H9 (cell line): ENCODE results near the gene ST8SIA6. TPM values are rescaled to one million over a fixed set of nuclear protein-coding genes. Genes with fewer than 3 reads are reported as not detected.

ENCODE experiments used
- DNase-seq: peaks from one replicate; pipeline ENCODE4 v3.0.0-alpha.2; 2017
- H2AFZ ChIP-seq: one replicate; pipeline ENCODE4 v1.6.1; 2013; ENCODE audit warnings: mild to moderate bottlenecking, low read length, control low read depth, moderate library complexity
- H2AK5ac ChIP-seq: 2 replicates; pipeline ENCODE4 v1.6.1; 2013; ENCODE audit warnings: low read length, control low read depth, mixed read lengths; ENCODE audit not compliant: insufficient read length
- H2BK120ac ChIP-seq: one replicate; pipeline ENCODE4 v1.6.1; 2013; ENCODE audit warnings: low read depth, mild to moderate bottlenecking, low read length, control low read depth, inconsistent platforms; ENCODE audit not compliant: poor library complexity, severe bottlenecking
- H2BK12ac ChIP-seq: 2 replicates; pipeline ENCODE4 v1.6.1; 2013; ENCODE audit warnings: low read length, control low read depth, mixed read lengths, low read depth; ENCODE audit not compliant: insufficient read length
- H2BK15ac ChIP-seq: 2 replicates; pipeline ENCODE4 v1.6.1; 2013; ENCODE audit warnings: low read depth, low read length, control low read depth
- H2BK20ac ChIP-seq: one replicate; pipeline ENCODE4 v1.6.1; 2013; ENCODE audit warnings: low read depth, mild to moderate bottlenecking, low read length, control low read depth, inconsistent platforms; ENCODE audit not compliant: poor library complexity, severe bottlenecking
- H2BK5ac ChIP-seq: 2 replicates; pipeline ENCODE4 v1.6.1; 2013; ENCODE audit warnings: low read length, control low read depth, mixed read lengths; ENCODE audit not compliant: insufficient read length
- H3K14ac ChIP-seq: 2 replicates; pipeline ENCODE4 v1.6.1; 2013; ENCODE audit warnings: low read length, control low read depth; ENCODE audit not compliant: insufficient read depth
- H3K18ac ChIP-seq: 2 replicates; pipeline ENCODE4 v1.6.1; 2013; ENCODE audit warnings: low read depth, mild to moderate bottlenecking, mixed read lengths, low read length, control low read depth; ENCODE audit not compliant: insufficient read length
- H3K23ac ChIP-seq: 2 replicates; pipeline ENCODE4 v1.6.1; 2013; ENCODE audit warnings: low read length, control low read depth, mixed read lengths, low read depth; ENCODE audit not compliant: insufficient read length
- H3K23me2 ChIP-seq: 2 replicates; pipeline ENCODE4 v1.6.1; 2013; ENCODE audit warnings: low read depth, mild to moderate bottlenecking, mixed read lengths, low read length, control low read depth; ENCODE audit not compliant: insufficient read length, poor library complexity, severe bottlenecking
- H3K27ac ChIP-seq: 2 replicates; pipeline ENCODE4 v1.5.1; 2013; ENCODE audit warnings: low read length, control low read depth, mixed read lengths, low read depth; ENCODE audit not compliant: insufficient read length
- H3K27me3 ChIP-seq: 2 replicates; pipeline ENCODE4 v1.6.1; 2013; ENCODE audit warnings: low read length, control low read depth, inconsistent platforms; ENCODE audit not compliant: insufficient read depth
- H3K4ac ChIP-seq: 2 replicates; pipeline ENCODE4 v1.6.1; 2013; ENCODE audit warnings: low read depth, mild to moderate bottlenecking, control low read depth, inconsistent platforms, low read length, moderate library complexity
- H3K4me1 ChIP-seq: 2 replicates; pipeline ENCODE4 v1.6.1; 2013; ENCODE audit warnings: low read length, control low read depth, inconsistent platforms; ENCODE audit not compliant: insufficient read depth
- H3K4me2 ChIP-seq: 2 replicates; pipeline ENCODE4 v1.6.1; 2013; ENCODE audit warnings: low read length, control low read depth, mixed read lengths; ENCODE audit not compliant: insufficient read length, insufficient read depth
- H3K56ac ChIP-seq: 2 replicates; pipeline ENCODE4 v1.6.1; 2013; ENCODE audit warnings: low read depth, mild to moderate bottlenecking, mixed read lengths, low read length, control low read depth; ENCODE audit not compliant: insufficient read length
- H3K79me1 ChIP-seq: 2 replicates; pipeline ENCODE4 v1.6.1; 2013; ENCODE audit warnings: low read depth, mild to moderate bottlenecking, moderate library complexity, low read length, control low read depth, inconsistent platforms; ENCODE audit not compliant: insufficient read depth, poor library complexity, severe bottlenecking
- H3K79me2 ChIP-seq: 2 replicates; pipeline ENCODE4 v1.6.1; 2013; ENCODE audit warnings: low read length, control low read depth, inconsistent platforms; ENCODE audit not compliant: insufficient read depth
- H3K9ac ChIP-seq: 2 replicates; pipeline ENCODE4 v1.6.1; 2013; ENCODE audit warnings: low read length, control low read depth, mixed read lengths; ENCODE audit not compliant: insufficient read length; ENCODE audit errors: extremely low read depth
- H3K9me3 ChIP-seq: one replicate; pipeline ENCODE4 v1.6.1; 2013; ENCODE audit warnings: low read depth, low read length, inconsistent platforms; ENCODE audit not compliant: control insufficient read depth
- H3T11ph ChIP-seq: one replicate; pipeline ENCODE4 v1.6.1; 2013; ENCODE audit warnings: mild to moderate bottlenecking, low read length, control low read depth, inconsistent platforms
- H4K20me1 ChIP-seq: one replicate; pipeline ENCODE4 v1.6.1; 2013; ENCODE audit not compliant: control insufficient read depth, insufficient read length, insufficient read depth
- H4K5ac ChIP-seq: 2 replicates; pipeline ENCODE4 v1.6.1; 2013; ENCODE audit warnings: low read depth, mild to moderate bottlenecking, mixed read lengths, low read length, control low read depth; ENCODE audit not compliant: insufficient read length
- H4K8ac ChIP-seq: replicated peaks from 2 replicates; pipeline ENCODE4 v1.6.1; 2013; ENCODE audit warnings: low read length, control low read depth, mixed read lengths, low read depth; ENCODE audit not compliant: insufficient read length
- H4K91ac ChIP-seq: 2 replicates; pipeline ENCODE4 v1.6.1; 2013; ENCODE audit warnings: low read depth, mild to moderate bottlenecking, moderate library complexity, mixed read lengths, low read length, control low read depth; ENCODE audit not compliant: insufficient read length
- H3K27ac Mint-ChIP-seq, 3 experiments: 2 replicates in 2 of 3; 3 replicates in 1 of 3; pipeline ENCODE4 v1.8.0; 2020 to 2021; ENCODE audit warnings: mixed read lengths in 3 of 3, mild to moderate bottlenecking in 1 of 3, moderate library complexity in 1 of 3
- H3K27me3 Mint-ChIP-seq: 2 replicates; pipeline ENCODE4 v1.8.0; 2021; ENCODE audit warnings: low read depth, mild to moderate bottlenecking, moderate library complexity, mixed read lengths
- H3K36me3 Mint-ChIP-seq, 3 experiments: 2 replicates in 2 of 3; 3 replicates in 1 of 3; pipeline ENCODE4 v1.8.0; 2020 to 2021; ENCODE audit warnings: low read depth in 3 of 3, mixed read lengths in 3 of 3; ENCODE audit not compliant: insufficient read depth in 1 of 3
- H3K4me1 Mint-ChIP-seq, 2 experiments: 2 replicates each; pipeline ENCODE4 v1.8.0; 2020; ENCODE audit warnings: mixed read lengths in 2 of 2
- H3K4me3 Mint-ChIP-seq, 2 experiments: 2 replicates in 1 of 2; 3 replicates in 1 of 2; pipeline ENCODE4 v1.8.0; 2020 to 2021; ENCODE audit warnings: mild to moderate bottlenecking in 2 of 2, mixed read lengths in 2 of 2, moderate library complexity in 1 of 2
- H3K9me3 Mint-ChIP-seq, 2 experiments: 2 replicates in 1 of 2; 3 replicates in 1 of 2; pipeline ENCODE4 v1.8.0; 2020; ENCODE audit warnings: mild to moderate bottlenecking in 2 of 2, mixed read lengths in 2 of 2, moderate library complexity in 1 of 2
- CTCF ChIP-seq: fragments of 200-600 bp; sonication (generic); conservative IDR thresholded peaks from 3 replicates; pipeline ENCODE4 v1.8.0; 2021; ENCODE audit warnings: antibody characterized with exemption, mild to moderate bottlenecking
- WGBS: extraction: QIAGEN DNeasy Blood & Tissue Kit; methylation state at CpG from one replicate; pipeline ENCODE4 v1.1.7; 2013; ENCODE audit warnings: missing lambda C conversion rate, low lambda C conversion rate, mixed read lengths; ENCODE audit not compliant: insufficient read length; ENCODE audit errors: extremely low coverage; 5-methylcytosine and 5-hydroxymethylcytosine counted together
- total RNA-seq: library from RNA; stranded (reverse); gene quantifications from 2 replicates; pipeline ENCODE4 v1.2.1, GENCODE V29; 2021

Gene ST8SIA6
- total RNA-seq, 1 experiment from 2014 or later: 0.37 TPM

DNA sequence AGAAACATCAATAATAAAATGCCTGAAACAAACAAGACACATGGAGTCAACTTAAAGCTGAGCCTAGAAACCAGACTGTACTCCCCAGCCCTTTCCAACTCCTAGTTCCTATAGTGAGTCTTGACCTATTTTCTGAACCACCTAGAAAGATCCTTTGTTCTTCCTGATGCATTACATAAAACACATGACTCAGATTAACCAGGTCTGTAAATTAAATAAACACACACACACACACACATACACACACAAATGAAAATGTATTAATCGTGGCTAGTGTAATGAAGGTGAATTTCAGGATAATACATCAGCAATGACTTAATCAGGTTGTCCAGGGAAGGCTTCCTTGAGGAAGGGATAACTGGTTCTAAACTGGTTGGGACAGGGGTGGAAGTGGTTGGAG is 104.7 kb downstream of the ST8SIA6 start:
- no peak for DNase-seq
- Histone ChIP-seq H2BK5ac (no peak overlapping the region), H3K4ac (no peak overlapping the region), H4K20me1 (no peaks in the 10 kb centered on the region), H3K23ac (no peak overlapping the region), H3K9me3 (no peaks in the 10 kb centered on the region), H3T11ph (no peak overlapping the region), H4K8ac (no peak overlapping the region), H3K4me2 (no peak overlapping the region), H2BK120ac (no peak overlapping the region), H3K27me3 (no peaks in the 10 kb centered on the region), H4K5ac (no peak overlapping the region), H3K56ac (no peak overlapping the region), H2BK15ac (no peak overlapping the region), H3K79me2 (no peaks in the 10 kb centered on the region), H2BK12ac (no peak overlapping the region), H3K23me2 (no peaks in the 10 kb centered on the region), H3K4me1 (no peaks in the 10 kb centered on the region), H2AK5ac (no peak overlapping the region), H3K14ac (no peak overlapping the region), H3K27ac (no peak overlapping the region), H3K79me1 (no peaks in the 10 kb centered on the region), H4K91ac (no peak overlapping the region), H3K9ac (no peak overlapping the region), H2AFZ (no peak overlapping the region), H3K18ac (no peak overlapping the region), H2BK20ac (no peak overlapping the region)
- Mint-ChIP-seq H3K36me3 (no peaks in the 10 kb centered on the region), H3K27me3 (no peaks in the 10 kb centered on the region; the same call in 1 of the 2 replicates), H3K27ac (no peak overlapping the region), H3K4me3 (no peak overlapping the region), H3K9me3 (no peaks in the 10 kb centered on the region; a peak in 1 of 5 replicates), H3K4me1 (peaks cover 4% of the 10 kb centered on the region in 2 experiments; a peak in 1 of 4 replicates)
- WGBS: no CpG with 5 or more reads among the region's 1 CpG
- TF ChIP-seq CTCF: no peak
